ENCODE measurements around the gene RALGAPA2. TPM values are rescaled to one million over a fixed set of nuclear protein-coding genes. Genes with fewer than 3 reads are reported as not detected.

The RALGAPA2 gene
- total RNA-seq, 1 donor from 2014 or later, result 24.8 TPM

- H3K4me3 ChIP-seq (ENCODE audit: low read depth, low read length), result no peak overlapping the region
- no peak for TF ChIP-seq CTCF (IDR thresholded peaks at IDR 0.05; ENCODE audit: insufficient read depth, low read length, poor library complexity, severe bottlenecking)
- H3K36me3 ChIP-seq (ENCODE audit: control insufficient read depth, insufficient read depth, low read length), result no peaks in the 10 kb centered on the region
- H3K27me3 ChIP-seq (ENCODE audit: control insufficient read depth, insufficient read depth, low read length), result no peaks in the 10 kb centered on the region
- no peak for DNase-seq (ENCODE audit: low read depth)
Observed at GRCh38 chr20:20427227-20427864, 285.1 kb downstream of the RALGAPA2 start.

- no peak for DNase-seq (ENCODE audit: low read depth)
- no peaks in the 10 kb centered on the region for H3K27me3 ChIP-seq (ENCODE audit: control insufficient read depth, insufficient read depth, low read length)
- no peak overlapping the region for H3K4me3 ChIP-seq (ENCODE audit: low read depth, low read length)
- TF ChIP-seq CTCF (IDR thresholded peaks at IDR 0.05; ENCODE audit: insufficient read depth, low read length, poor library complexity, severe bottlenecking), result no peak
- H3K36me3 ChIP-seq (ENCODE audit: control insufficient read depth, insufficient read depth, low read length), result no peaks in the 10 kb centered on the region
Observed at GRCh38 chr20:20426655-20426907, 285.9 kb downstream of the RALGAPA2 start.

GRCh38 chr20:20425823-20426654, 286.4 kb downstream of the RALGAPA2 start:
- H3K4me3 ChIP-seq (ENCODE audit: low read depth, low read length), result no peak overlapping the region
- no peaks in the 10 kb centered on the region for H3K36me3 ChIP-seq (ENCODE audit: control insufficient read depth, insufficient read depth, low read length)
- TF ChIP-seq CTCF (IDR thresholded peaks at IDR 0.05; ENCODE audit: insufficient read depth, low read length, poor library complexity, severe bottlenecking), result no peak
- DNase-seq (ENCODE audit: low read depth), result no peak
- H3K27me3 ChIP-seq (ENCODE audit: control insufficient read depth, insufficient read depth, low read length), result no peaks in the 10 kb centered on the region

- Histone ChIP-seq H3K27me3 (ENCODE audit: control insufficient read depth, insufficient read depth, low read length) (no peaks in the 10 kb centered on the region), H3K36me3 (ENCODE audit: control insufficient read depth, insufficient read depth, low read length) (no peaks in the 10 kb centered on the region), H3K4me3 (ENCODE audit: low read depth, low read length) (no peak overlapping the region)
- no peak for DNase-seq (ENCODE audit: low read depth)
- no peak for TF ChIP-seq CTCF (IDR thresholded peaks at IDR 0.05; ENCODE audit: insufficient read depth, low read length, poor library complexity, severe bottlenecking)
Observed at GRCh38 chr20:20423117-20423516, 289.3 kb downstream of the RALGAPA2 start.

- no peak overlapping the region for H3K4me3 ChIP-seq (ENCODE audit: low read depth, low read length)
- no peak for TF ChIP-seq CTCF (IDR thresholded peaks at IDR 0.05; ENCODE audit: insufficient read depth, low read length, poor library complexity, severe bottlenecking)
- H3K27me3 ChIP-seq (ENCODE audit: control insufficient read depth, insufficient read depth, low read length), result no peaks in the 10 kb centered on the region
- no peak for DNase-seq (ENCODE audit: low read depth)
- no peaks in the 10 kb centered on the region for H3K36me3 ChIP-seq (ENCODE audit: control insufficient read depth, insufficient read depth, low read length)
Observed at GRCh38 chr20:20417876-20418676, 294.4 kb downstream of the RALGAPA2 start.
